22Rv1 (cell line): Measurements from ENCODE around the gene DRAXIN.

Source experiments
- ZFX ChIP-seq: fragments of 450-650 bp; IDR thresholded peaks from 2 replicates; pipeline ENCODE4 v1.6.1; 2017; ENCODE audit warnings: antibody characterized with exemption, borderline replicate concordance
- TF ChIP-seq, protein P1 (sequence below): fragments of 450-650 bp; IDR thresholded peaks from 2 replicates; pipeline ENCODE4 v1.5.1; 2017; ENCODE audit warnings: mild to moderate bottlenecking

DNA sequence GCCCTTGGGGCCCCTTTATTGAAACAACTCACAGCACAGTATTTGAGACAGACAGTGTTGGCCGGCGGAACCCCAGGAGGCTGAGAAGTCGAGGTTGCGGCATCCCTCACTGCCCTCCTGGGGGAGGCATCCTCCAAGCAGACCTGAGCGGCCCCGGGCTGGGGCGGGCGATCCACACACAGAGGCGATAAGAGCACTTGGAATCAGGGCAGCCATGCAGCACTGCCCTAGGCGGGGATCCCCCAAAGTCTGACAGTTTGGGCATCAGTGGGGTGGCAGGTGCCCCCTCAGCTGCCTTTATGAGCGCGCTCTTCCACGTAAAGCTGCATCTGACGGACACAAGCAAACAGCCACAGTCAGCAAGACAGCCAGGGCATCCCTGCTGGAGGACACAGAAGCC is 17.0 kb upstream of the DRAXIN start:
- TF ChIP-seq, protein P1, sequence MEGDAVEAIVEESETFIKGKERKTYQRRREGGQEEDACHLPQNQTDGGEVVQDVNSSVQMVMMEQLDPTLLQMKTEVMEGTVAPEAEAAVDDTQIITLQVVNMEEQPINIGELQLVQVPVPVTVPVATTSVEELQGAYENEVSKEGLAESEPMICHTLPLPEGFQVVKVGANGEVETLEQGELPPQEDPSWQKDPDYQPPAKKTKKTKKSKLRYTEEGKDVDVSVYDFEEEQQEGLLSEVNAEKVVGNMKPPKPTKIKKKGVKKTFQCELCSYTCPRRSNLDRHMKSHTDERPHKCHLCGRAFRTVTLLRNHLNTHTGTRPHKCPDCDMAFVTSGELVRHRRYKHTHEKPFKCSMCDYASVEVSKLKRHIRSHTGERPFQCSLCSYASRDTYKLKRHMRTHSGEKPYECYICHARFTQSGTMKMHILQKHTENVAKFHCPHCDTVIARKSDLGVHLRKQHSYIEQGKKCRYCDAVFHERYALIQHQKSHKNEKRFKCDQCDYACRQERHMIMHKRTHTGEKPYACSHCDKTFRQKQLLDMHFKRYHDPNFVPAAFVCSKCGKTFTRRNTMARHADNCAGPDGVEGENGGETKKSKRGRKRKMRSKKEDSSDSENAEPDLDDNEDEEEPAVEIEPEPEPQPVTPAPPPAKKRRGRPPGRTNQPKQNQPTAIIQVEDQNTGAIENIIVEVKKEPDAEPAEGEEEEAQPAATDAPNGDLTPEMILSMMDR = no peak
- TF ChIP-seq ZFX = no peak
